ENCODE results near the gene RBPMS2. TPM values are rescaled to one million over a fixed set of nuclear protein-coding genes. Genes with fewer than 3 reads are reported as not detected.

RBPMS2 gene
- polyA plus RNA-seq, 1 experiment, result 0.67 TPM

DNA sequence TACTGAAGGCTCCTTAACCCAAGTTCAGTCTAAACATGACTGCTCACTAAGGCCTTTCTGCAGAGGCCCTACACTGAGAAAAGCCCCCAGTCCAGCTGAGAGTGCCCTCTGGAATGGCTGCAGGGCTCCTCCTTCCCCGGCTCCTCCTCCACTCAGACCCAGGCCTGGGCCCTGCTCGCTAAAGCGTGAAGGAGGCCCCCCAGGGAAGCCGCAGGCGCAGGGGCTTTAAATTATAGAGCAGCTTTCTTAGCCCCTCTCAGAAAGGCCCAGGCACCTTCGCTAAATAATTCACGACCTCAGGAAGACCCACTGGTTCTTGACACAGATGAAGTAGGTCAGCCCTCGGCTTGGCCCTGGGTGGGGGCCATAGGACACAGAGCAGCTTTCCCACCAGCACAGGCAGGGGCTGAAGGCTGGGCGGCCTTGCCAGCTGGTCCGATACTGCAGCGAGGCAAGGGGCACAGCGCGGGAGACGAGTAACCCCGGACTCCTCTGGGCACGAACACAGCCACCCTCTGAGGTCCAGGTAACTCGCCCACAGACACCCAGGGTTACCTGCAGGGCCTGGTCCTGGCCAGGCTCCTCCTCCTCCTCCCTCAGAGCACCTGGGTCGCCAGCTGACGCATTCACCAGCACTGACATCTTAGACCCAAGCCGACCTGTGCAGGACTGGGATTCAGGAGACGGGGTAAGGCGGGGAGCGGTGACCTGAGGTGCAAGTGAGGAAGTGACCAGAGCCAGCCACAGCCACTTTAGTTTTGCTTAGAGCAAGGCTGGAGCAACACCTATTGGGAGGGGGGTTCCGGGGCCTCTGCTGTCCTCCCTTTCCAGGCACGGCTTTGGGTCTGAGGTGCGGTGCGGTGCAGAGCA is 36.9 kb downstream of the RBPMS2 start:
- no peak for DNase-seq (ENCODE audit: low read depth)
- CTCF ChIA-PET, result interaction anchor here (2.0 to 24.4 kb wide), 2 partner anchors 11 to 72 kb away, joined by 6 to 416 read pairs; no protein-coding TSS in a partner anchor
- H3K4me3 ChIP-seq (ENCODE audit: low read depth, low read length), result no peak overlapping the region
- POLR2A ChIA-PET, result no interaction called here
- TF ChIP-seq, protein P1, sequence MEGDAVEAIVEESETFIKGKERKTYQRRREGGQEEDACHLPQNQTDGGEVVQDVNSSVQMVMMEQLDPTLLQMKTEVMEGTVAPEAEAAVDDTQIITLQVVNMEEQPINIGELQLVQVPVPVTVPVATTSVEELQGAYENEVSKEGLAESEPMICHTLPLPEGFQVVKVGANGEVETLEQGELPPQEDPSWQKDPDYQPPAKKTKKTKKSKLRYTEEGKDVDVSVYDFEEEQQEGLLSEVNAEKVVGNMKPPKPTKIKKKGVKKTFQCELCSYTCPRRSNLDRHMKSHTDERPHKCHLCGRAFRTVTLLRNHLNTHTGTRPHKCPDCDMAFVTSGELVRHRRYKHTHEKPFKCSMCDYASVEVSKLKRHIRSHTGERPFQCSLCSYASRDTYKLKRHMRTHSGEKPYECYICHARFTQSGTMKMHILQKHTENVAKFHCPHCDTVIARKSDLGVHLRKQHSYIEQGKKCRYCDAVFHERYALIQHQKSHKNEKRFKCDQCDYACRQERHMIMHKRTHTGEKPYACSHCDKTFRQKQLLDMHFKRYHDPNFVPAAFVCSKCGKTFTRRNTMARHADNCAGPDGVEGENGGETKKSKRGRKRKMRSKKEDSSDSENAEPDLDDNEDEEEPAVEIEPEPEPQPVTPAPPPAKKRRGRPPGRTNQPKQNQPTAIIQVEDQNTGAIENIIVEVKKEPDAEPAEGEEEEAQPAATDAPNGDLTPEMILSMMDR (IDR thresholded peaks at IDR 0.05; ENCODE audit: insufficient read depth, low read depth, low read length), result no peak
- H3K36me3 ChIP-seq (ENCODE audit: control insufficient read depth, insufficient read depth, low read length), result no peaks in the 10 kb centered on the region
- H3K27me3 ChIP-seq (ENCODE audit: control insufficient read depth, insufficient read depth, low read length), result no peaks in the 10 kb centered on the region

DNA sequence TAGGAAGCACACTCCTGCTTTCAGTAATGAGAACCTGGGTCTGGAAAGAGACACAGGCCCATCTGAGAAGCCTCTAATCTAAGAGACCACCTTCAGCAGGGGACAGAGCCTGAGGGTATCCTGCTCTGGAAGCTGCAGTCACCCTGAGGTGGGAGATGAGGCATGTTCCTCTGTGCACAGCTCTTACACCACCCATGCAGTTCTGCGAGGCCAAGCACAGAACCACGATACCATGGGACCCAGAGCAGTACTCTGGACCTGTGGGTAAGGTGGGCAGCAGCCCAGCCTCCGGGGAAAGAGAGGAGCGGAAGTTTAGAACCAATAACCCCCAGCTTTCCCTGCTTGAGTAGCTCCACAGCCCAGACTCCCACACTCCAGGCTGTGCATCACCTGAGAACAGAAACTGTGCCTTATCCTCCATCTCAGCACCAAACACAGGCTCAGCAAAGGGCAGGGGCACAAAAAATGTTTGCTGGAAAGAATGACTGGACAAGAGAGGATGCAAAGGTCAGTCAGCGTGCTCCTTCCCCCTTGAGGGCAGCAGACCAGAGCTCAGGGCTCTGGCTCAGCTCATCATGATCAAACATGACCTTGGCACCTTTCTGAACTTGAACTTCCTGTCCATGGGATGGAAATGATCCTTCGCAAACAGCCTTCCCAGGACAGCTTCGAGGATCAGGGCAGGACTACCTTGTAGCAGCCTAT is 43.1 kb downstream of the RBPMS2 start:
- no peak for DNase-seq (ENCODE audit: low read depth)
- CTCF ChIA-PET, result interaction anchor here (0.8 to 24.4 kb wide), 14 partner anchors 8 to 346 kb away, joined by 3 to 416 read pairs (median 4); no protein-coding TSS in a partner anchor
- TF ChIP-seq, protein P1 (IDR thresholded peaks at IDR 0.05; ENCODE audit: insufficient read depth, low read depth, low read length), result no peak
- Histone ChIP-seq H3K4me3 (ENCODE audit: low read depth, low read length) (no peak overlapping the region), H3K27me3 (ENCODE audit: control insufficient read depth, insufficient read depth, low read length) (no peaks in the 10 kb centered on the region), H3K36me3 (ENCODE audit: control insufficient read depth, insufficient read depth, low read length) (no peaks in the 10 kb centered on the region)
- POLR2A ChIA-PET, result no interaction called here

DNA sequence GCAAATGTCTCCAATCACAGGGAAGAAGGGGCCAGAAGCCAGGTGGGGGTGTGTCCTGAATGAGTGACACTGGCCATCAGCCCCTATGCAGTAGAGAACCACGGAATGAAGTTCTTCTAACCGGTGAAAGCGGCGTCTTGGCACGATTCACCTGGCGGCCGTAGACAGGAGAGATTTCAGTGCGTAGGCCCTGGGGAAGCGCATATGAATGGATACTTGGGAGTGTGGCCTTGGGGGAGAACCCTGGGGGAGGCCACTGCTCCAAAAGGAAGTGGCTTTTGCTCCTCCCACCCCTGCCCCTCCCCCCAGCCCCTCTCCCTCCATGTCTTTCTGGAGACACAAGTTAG is 43.6 kb downstream of the RBPMS2 start:
- Histone ChIP-seq H3K27me3 (ENCODE audit: control insufficient read depth, insufficient read depth, low read length) (no peaks in the 10 kb centered on the region), H3K4me3 (ENCODE audit: low read depth, low read length) (no peak overlapping the region), H3K36me3 (ENCODE audit: control insufficient read depth, insufficient read depth, low read length) (no peaks in the 10 kb centered on the region)
- DNase-seq (ENCODE audit: low read depth), result no peak
- ChIA-PET POLR2A (no interaction called here), CTCF (interaction anchor here (0.7 to 24.4 kb wide), 25 partner anchors 9 to 364 kb away, joined by 3 to 416 read pairs (median 4); no protein-coding TSS in a partner anchor)
- TF ChIP-seq, protein P1 (IDR thresholded peaks at IDR 0.05; ENCODE audit: insufficient read depth, low read depth, low read length), result no peak

DNA sequence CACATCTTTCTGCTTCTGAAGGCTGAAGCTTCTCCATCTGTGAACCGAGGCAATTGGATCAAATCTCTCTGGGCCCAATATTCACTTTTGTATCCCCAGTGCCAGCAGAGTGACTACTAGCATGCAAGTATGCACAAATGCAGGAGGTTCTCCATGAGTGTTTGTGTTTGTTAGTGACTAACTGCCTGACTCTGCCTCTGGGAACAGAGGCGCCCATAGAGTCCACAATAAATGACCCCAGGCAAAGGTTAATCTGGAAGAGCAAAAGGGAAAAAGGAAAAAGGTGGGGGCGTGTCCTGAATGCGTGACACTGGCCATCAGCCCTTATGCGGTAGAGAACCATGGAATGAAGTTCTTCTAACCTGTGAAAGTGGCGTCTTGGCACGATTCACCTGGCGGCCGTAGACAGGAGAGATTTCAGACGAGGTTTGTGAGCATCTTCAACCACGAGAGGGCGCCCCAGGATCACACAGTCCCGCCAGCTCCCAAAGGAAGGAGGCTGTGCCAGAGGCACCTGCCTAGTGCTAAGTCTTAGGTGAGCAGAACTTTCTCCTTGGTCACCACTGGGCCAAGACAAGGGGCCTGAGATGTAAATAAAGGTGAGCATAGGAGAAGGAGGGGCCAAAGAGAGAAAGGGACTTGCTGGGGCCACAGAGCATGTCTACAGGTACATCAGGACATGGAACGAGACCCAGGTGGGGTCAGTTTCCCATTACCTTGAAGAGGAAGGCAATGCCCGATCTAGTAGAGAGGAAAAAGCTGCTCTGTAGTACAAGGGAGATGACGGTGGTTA is 44.2 kb downstream of the RBPMS2 start:
- no peak for DNase-seq (ENCODE audit: low read depth)
- no peaks in the 10 kb centered on the region for H3K27me3 ChIP-seq (ENCODE audit: control insufficient read depth, insufficient read depth, low read length)
- CTCF ChIA-PET, result interaction anchor here (0.7 to 24.4 kb wide), 33 partner anchors 10 to 364 kb away, joined by 3 to 416 read pairs (median 4); no protein-coding TSS in a partner anchor
- TF ChIP-seq, protein P1 (IDR thresholded peaks at IDR 0.05; ENCODE audit: insufficient read depth, low read depth, low read length), result peak; percentile 87
- POLR2A ChIA-PET, result no interaction called here
- H3K4me3 ChIP-seq (ENCODE audit: low read depth, low read length), result no peak overlapping the region
- no peaks in the 10 kb centered on the region for H3K36me3 ChIP-seq (ENCODE audit: control insufficient read depth, insufficient read depth, low read length)

Data from BJ (cell line).